ENCODE data around the gene PCBP3.

DNA sequence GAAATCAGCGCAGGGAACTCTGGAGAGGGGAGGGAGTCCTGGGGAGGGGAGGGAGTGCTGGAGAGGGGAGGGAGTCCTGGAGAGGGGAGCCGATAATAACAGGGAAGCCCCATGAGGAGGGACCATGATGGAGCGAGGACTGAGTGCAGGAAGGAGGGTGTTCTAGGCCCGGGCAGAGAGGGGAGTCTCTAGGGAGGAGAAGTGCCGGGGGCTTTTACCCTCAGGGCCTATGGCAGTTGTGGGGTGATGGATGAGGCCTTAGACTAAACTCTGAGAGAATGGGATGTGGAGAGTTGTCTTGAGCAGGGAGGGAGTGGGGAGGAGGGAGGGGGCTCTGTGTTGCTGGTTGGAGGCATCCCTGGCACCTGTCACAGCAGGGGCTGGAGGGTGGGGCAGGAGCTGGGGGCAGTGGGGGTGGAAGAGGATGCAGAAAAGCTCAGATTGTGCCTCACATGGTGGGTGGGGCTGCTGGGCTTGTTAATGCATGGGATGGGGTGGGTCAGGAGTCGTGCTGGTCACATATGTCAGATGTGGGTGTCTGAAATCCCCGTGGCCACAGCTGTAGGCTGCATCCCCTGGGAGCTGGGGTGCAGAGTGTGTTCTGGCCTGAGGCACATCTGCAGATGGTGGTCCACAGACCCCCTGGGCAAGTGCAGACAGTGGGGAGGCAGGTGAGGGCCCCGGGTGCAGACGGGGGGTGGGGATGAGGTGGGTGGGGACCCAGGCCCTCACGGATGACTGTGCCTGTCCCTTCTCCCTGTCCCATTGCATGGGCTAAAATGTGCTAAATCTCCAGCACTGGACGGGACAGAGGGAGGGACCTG, 249.6 kb downstream of the PCBP3 start:
- TF ChIP-seq POLR2AphosphoS5 (IDR thresholded peaks at IDR 0.05; ENCODE audit: low read depth, low read length) (no peak), TAF1 (IDR thresholded peaks at IDR 0.05; ENCODE audit: borderline replicate concordance, low read depth, low read length) (no peak), POLR2A (IDR thresholded peaks at IDR 0.05; ENCODE audit: low read depth, low read length) (no peak)
